GM21515 (cell line): Measurements from ENCODE around the gene GDPD2.

Source experiments
- ATAC-seq: cut with Tn5 transposase; IDR thresholded peaks from one replicate; pipeline ENCODE4 v1.9.1; 2021; ENCODE audit not compliant: unreplicated experiment

The GDPD2 gene

DNA sequence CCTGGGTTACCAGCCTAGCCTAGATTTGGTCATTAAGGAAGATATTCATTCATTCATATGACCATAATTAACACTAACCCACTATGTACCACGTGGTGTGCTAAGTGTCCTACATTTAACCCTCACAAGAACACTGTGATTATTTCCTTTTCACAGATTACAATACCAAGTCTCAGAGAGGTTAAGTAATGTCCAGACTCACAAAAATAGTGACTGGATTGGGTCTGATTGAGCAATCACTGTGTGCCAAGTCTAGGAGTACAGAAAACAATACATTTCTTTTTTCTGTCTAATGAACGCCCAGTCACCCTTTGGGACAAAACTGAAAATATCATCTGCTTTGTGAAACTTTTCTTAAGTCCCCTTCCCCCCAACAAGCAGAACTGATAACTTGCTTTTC lies 13.9 kb downstream of the GDPD2 start:
- ATAC-seq, result no peak

DNA sequence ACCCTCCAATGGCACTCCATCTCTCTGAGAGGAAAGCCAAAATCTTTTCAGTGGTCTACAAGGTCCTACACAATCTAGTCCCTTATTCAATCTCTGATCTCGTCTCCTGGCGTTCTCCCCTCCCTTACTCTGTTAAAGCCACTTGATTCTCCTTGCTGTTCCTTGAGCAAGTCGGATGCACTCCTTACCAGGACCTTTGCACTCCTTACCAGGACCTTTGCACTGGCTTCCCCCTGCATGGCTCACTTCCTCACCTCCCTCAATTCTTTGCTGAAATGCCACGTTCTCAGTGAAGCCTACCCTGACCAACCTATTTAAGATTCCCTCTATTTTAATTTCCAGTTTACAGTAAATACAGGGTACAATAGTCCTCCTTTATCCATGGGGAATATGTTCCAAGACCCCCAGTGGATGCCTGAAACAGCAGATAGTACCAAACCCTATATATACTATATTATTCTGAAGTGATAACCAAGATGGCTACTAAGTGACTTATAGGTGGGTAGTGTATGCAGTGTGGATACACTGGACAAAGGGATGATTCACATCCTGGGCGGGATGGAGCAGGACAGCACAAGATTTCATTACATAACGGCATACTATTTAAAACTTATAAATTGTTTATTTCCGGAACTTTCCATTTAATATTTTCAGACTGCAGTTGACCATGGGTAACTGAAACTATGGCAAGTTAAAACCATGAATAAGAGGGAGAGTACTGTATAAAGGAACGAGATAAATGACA lies 15.0 kb downstream of the GDPD2 start:
- ATAC-seq, result no peak

DNA sequence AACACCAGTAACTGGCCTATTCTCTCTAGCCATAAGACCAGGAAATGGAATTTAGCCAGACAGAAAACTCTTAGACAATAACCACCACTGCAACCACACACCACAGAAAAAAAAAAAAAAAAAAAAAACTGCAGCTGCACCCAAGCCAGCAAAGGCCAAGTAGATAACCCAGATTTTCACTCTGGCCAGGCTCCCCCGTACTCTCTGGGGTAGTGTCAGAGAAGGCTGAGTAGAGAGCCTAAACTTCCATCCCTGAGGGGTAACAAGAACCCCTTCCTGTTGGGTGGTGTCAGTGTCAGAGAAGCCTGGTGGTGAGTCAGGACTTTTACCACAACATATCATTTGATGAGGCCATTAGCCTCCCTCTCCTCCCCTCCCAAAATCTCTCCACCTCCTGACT lies 15.9 kb downstream of the GDPD2 start:
- ATAC-seq, result no peak

DNA sequence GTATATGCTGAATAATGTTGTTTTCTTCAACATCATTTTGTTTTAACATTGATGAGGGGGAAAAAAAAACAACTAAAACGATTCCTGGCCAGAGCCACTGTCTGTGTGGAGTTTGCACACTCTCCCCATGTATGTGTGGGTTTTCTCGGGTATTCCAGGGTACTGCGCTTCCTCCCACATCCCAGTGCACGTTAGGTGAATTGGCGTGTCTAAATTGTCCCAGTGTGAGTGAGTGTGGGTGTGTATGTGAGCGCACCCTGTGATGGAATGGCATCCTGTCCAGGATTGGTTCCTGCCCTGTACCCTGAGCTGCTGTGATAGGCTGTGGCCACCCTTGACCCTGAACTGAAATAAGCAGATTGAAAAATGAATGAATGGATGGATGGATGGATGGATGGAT lies 19.1 kb downstream of the GDPD2 start:
- ATAC-seq, result no peak

DNA sequence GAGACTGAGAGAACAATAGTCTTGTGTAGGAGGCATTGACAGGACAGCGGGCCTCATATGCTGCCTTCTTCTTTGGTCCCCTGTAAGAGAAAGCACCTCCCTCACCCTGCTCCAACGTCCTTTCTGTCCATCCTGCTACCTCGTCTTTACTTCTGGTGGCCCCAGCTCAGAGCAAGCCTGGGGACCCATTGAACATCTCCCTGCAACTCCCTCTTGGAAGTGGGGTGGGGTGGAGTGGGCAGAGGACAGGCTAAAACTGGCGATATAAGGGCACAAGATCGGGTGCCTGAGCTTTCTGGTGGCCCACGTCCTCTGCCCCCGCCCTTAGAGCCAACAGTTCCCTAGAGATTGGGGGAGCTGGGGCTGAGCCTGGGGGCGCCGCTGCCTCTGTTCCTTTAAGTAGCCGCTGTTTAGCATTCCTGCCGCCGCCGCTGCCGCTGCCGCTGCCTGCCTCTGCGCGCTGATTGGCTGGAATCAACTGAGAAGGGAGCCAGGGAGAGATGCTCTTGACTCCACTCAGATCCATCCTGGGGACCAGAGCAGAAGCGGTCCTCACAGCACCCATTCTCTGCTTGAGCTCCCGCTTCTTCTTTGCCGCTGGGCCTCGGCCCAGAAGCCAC lies 21.3 kb downstream of the GDPD2 start, which contains the start of gene DLG3:
Gene DLG3 (plus strand): TSS at position 510 of the 620 bp plus-strand sequence. CDS start 367 bp downstream, outside the sequence.
- no peak for ATAC-seq

DNA sequence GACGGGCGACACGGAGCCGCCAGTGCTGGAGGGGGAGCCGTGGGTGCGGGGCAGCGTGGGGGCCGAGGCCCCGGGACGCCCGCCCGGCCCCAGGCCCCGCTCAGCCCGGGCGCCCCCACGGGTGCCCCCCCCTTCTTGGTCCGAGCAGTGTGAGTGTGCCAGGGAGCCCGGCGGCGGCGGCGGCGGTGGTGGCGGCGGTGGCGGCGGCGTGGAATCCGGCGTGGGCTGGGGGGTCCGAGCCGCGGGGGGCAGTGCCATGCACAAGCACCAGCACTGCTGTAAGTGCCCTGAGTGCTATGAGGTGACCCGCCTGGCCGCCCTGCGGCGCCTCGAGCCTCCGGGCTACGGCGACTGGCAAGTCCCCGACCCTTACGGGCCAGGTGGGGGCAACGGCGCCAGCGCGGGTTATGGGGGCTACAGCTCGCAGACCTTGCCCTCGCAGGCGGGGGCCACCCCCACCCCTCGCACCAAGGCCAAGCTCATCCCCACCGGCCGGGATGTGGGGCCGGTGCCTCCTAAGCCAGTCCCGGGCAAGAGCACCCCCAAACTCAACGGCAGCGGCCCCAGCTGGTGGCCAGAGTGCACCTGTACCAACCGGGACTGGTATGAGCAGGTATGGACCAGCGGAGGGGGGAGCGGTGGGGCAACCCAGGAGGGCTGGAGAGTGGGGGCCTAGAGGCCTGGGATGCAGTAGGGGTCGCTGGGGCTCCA lies 22.0 kb downstream of the GDPD2 start:
- ATAC-seq, result no peak

DNA sequence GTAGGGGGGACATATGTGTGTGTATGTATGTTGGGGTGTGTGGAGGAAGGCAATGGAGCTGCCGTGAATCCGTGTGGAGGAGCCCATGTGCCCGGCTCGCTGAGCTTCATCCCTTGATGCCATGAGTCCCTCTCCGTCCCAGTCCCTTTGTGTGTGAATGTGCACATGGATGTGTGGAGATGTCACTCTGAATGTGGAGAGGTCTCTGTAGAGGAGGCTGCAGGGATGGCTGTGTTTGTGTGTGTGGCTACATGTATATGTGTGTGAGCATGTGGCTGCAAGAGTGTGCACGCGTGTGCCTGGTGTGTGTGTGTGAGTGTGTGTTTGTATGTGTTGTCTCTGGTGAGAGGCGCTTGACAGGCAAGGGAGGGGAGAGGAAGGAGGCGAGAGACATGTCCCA lies 22.8 kb downstream of the GDPD2 start:
- ATAC-seq, result no peak

DNA sequence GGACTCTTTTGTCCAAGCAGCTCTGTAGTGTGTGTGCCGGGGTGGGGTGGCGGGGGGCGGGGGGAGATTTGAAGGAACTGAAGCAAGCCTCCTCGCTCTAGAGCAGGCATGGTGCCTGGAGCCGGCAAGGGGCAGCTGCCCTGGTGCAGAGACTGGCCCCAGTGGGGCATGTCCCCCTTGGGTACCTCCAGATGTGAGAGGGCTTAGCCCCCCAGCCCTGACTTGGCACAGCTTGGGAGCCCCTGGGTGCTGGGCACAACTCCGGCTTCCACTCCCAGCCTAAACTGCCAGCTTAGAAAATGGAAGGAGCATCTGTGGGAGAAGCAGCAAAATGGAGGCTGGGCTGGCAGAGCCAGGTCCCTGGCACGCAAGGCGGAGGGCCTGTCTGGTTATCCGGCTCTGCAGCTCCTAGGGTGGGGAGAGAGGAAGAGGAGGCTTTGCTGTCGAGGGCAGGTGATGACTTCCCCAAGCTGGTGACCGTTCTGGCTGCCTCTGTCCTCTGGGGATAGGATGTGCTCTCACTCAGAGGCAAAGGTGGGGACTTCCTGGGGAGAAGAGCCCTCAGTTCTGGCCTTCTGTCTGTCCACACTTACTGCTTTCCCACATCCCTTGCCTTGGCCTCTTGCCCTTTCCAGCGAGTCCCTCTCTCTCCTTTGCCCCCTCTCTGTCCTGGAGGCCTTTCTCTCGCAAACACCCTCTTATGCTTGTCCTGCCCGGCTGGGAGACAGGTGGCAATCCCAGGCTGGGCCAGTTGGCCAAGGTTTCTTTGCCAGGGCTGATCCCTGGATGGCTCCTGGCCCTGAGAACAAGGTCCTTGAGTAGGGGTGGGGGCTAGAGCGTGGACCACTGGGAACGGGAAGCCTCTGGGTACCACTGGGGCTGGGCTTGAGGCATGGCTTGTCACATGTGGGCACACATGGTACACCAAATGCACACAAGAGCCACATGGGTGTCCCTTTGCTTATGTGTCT lies 23.6 kb downstream of the GDPD2 start:
- ATAC-seq, result no peak

DNA sequence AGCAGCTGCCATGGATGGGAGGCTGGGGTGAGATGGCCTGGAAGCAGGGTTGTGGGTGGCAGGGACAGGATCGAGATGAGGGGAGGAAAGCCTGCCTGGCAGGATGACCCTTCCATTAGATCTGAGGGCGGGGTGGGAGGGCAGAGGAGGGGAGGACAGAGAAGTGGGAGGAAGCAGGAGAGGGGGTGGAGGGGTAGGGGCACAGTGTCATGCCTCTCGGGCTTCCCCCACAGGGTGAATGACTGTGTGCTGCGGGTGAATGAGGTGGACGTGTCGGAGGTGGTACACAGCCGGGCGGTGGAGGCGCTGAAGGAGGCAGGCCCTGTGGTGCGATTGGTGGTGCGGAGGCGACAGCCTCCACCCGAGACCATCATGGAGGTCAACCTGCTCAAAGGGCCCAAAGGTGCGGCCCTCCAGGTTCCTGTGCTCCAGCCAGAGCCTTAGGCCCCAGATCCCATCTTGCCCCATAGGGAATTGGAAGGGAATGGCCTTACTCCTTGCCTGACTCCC lies 26.4 kb downstream of the GDPD2 start:
- ATAC-seq, result no peak

DNA sequence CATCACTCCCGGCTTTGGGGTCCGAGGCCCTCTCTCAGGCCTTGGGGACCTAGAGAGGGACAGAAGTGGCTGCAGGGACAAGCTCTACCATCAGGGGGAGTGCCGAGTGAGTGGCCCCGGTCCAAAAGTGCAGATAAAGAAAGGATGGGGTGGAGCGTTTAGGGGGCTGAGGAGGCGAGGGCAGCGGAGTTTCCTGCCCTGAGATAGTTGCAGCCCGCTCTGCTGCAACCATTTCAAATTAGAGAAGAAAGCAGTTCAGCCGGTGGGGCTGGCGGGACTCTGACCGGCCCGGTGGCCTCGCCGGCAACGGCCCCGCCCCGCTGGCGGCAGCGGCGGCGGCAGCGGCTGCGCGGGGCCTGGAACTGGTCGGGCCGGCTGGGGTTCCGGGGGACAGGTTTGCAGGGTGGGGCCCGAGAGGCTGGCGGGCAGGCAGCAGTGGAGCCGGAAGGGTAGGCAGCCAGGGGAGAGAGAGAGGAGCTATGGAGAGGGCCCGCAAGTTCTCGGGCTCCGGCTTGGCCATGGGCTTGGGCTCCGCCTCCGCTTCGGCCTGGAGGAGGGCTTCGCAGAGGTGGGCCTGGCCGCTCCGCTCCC lies 29.1 kb downstream of the GDPD2 start:
- peak; percentile 41 for ATAC-seq

DNA sequence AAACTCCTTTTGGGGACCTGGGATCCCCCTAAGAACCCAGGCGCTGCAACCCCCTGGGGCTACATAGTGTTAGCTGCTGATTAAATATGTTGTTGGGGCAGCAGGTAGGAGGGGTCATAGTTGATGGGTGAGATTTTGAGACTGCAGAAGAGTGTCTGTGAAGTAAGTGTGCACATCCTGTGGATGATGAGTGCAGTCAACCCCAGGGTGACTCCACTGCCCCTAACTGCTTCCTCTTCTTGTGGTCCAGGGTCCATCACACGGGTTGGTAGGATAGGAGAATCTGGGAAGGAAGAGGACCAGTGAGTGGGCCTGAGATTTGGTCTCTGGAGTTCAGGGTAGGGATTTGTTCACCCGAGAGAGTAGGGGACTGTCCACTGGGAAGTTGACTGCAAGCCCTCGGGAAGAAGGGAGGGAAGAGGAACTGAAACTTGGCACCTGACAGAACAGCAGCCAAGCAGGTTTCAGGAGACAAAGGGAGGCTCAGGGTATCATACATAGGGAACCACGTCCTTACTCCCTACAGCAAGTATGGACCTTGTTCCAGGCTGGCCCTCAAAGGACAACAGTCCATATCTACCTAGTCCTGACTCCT lies 30.0 kb downstream of the GDPD2 start:
- ATAC-seq, result no peak

DNA sequence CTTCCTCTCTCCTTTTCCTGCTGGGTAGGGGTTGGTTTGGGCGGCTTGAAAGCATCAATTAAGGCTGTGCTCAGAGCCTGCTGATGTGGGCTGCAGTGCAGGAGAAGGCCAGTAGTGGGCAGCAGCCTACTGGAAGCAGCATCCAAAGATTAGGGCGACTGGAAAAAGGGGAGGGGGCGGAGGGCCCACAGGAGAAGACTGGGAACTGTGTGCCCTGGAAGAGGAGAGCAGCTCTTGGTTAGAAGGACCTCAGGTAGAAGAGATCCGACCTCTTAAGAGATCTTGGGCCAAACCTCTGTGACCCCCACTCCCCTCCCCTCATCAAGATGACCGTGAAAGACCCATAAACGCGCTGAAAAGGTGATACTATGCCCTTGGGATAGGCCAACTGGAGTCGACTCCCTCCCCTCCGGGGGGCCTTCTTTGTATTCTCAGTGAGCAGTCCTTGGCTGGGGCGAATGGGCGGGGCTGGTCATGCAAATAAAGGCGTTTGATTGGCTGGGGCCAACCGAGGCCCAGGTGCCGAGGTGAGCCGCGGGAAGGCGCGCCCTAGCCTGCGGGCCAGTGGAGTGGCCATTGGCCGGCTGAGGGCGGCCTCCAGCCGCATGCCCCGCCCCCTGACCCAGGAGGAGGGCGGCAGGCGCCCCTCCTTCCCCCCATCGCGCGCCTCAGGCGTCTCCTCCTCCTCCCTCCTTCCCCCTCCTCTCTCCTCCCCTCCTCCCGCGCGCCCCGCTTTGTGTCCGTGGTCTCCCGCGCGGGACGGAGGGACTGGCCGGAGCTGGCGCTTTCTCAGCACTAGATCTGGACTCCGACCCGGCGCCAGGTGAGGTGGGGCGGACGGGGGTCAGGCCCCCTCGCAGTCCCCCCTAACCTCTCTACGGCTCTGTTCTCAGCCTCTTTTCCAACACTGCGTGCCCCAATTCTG lies 31.6 kb downstream of the GDPD2 start:
- peak; percentile 53 for ATAC-seq

DNA sequence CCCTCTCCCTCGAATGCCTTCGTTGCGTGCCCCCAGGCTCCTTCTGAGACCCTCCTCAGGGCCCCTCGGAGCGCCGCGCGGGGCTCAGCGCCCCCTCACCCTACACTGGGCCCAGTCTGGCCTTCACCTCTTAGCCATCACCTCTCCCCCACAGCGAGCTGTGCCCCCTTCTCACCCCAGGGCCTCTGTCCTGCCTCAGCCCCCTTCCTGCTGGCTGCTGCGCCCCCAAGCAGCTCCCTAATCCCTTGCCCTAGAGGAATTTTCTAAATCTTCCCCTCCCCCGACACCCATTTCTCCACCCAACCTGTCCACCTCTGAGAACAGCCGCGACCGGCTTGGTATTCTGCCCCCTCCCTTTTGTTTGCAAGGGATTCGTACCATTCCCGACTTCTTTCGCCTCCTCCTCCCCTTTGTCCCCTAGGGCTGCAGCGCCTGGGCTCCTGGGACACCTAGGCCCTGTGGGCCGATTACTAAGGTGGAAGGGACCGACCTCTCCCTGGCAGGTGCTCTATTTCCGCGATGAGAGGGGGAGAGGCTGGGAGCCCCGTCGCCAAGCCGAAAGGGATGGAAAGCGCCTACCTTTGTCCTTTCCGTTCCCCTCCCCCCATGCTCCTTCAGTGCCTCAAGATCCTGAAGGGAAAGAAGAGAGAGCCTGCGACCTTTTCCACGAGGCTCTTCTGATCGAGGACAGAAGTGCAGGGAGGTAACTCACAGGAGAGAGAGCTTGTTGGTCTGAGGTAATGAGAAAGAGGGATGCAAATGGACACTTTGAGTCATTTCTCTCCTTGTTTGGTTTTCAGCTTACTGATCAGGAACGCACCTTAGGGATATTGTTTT lies 32.5 kb downstream of the GDPD2 start:
- no peak for ATAC-seq

DNA sequence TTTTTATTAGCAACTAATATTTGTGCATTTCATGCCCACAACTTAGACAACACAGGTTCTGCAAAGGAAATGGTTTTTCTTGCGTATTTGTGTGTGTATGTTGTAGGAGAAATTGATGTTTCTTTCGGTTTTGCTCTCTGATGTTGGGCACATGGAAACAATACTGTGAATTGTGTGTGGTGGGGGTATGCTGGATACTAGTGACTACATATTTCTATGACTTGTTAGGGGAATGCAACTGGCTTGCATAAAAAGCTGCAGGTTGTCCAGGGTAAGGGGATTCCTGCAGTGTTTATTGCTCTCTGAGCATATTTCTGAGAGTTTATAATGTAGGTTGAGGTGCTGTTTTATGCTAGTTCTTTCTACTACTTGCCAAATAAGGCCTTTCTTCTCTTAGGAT lies 33.1 kb downstream of the GDPD2 start:
- ATAC-seq, result no peak

DNA sequence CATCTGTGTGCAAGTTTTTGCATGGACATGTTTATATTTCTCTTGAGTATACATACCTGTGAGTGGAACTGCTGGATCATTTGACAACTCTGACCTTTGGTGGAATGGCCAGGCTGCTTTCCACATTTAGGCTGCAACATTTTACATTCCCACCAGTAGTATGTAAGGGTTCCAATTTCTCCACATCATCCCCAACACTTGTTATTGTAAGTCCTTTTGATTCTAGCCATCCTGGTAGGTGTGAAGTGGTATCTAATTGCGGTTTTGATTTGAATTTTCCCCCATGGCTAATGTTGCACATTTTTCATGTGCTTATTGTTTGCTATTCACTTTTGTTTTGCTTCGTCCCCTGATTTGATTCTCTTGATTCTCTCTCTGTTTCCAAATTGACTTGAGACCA lies 37.9 kb downstream of the GDPD2 start:
- ATAC-seq, result no peak

DNA sequence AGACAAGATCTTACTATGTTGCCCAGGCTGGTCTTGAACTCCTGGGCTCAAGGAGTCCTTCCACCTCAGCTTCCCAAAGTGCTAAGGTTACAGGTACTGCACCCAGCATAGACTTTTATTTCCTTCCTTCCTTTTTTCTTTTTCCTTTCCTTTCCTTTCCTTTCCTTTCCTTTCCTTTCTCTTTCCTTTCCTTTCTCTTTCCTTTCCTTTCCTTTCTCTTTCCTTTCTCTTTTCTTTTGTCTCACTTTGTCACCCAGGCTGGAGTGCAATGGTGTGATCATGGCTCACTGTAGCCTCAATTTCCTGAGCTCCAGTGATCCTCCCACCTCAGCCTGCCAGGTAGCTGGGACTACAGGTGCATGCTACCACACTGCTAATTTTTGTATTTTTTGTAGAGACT lies 40.9 kb downstream of the GDPD2 start:
- no peak for ATAC-seq

DNA sequence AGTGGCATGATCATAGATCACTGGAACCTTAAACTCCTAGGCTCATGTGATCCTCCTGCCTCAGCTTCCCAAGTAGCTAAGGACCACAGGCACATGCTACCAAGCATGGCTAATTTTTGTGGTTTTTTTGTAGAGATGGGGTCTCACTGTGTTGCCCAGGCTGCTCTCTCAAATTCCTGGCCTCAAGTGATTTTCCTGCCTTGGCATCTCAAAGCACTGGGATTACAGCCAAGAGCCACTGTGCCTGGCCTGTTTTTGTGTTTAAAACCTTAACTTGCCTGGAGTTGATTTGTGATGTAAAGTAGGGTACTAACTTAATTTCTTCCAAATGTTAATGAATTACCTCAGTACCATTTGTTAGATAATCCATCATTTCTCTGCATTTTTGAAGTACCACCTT lies 43.9 kb downstream of the GDPD2 start:
- no peak for ATAC-seq

DNA sequence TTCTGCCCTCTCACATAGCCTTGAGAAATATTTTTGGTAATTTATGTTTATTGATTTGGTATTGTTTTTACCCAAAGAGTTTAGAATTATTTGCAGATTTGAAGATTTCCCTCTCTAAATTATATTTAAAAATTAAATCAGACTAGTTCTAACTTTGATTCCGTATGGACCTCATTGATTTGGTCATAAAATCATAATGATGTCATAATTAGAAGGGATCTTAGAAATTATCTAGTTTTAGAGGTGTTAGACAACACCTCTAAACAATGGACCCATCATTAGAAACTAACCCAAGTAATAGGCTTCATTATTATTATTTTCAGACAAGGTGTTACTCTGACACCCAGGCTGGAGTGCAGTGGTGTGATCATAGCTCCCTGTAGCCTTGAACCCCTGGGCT lies 45.6 kb downstream of the GDPD2 start:
- no peak for ATAC-seq
